ENCODE measurements around the gene PTPRT. TPM values are rescaled to one million over a fixed set of nuclear protein-coding genes. Genes with fewer than 3 reads are reported as not detected.

PTPRT gene
- polyA plus RNA-seq, 3 donors, result 0.56 to 1.3 (median 0.62) TPM

GRCh38 chr20:42549496-42549895 lies 640.2 kb downstream of the PTPRT start:
- DNase-seq, result no peak

- no peak for DNase-seq
Observed at GRCh38 chr20:42544926-42545325, 644.8 kb downstream of the PTPRT start.

- no peak for DNase-seq
Observed at GRCh38 chr20:42532831-42533230, 656.9 kb downstream of the PTPRT start.

GRCh38 chr20:42531508-42531961 lies 658.2 kb downstream of the PTPRT start:
- no peak for DNase-seq

GRCh38 chr20:42530855-42531448 lies 658.8 kb downstream of the PTPRT start:
- peak; percentile 12 for DNase-seq

- DNase-seq, result no peak
Observed at GRCh38 chr20:42530191-42530590, 659.5 kb downstream of the PTPRT start.

GRCh38 chr20:42524058-42524457 lies 665.6 kb downstream of the PTPRT start:
- no peak for DNase-seq

GRCh38 chr20:42516692-42517091 lies 673.0 kb downstream of the PTPRT start:
- DNase-seq, result no peak

- DNase-seq, result no peak
Observed at GRCh38 chr20:42510686-42511085, 679.0 kb downstream of the PTPRT start.

- no peak for DNase-seq
Observed at GRCh38 chr20:42507874-42508273, 681.8 kb downstream of the PTPRT start.

GRCh38 chr20:42506397-42506796 lies 683.3 kb downstream of the PTPRT start:
- no peak for DNase-seq

GRCh38 chr20:42502591-42502990 lies 687.1 kb downstream of the PTPRT start:
- no peak for DNase-seq

GRCh38 chr20:42496595-42496994 lies 693.1 kb downstream of the PTPRT start:
- DNase-seq, result no peak

- DNase-seq, result no peak
Observed at GRCh38 chr20:42494290-42494689, 695.4 kb downstream of the PTPRT start.

GRCh38 chr20:42493001-42493400 lies 696.7 kb downstream of the PTPRT start:
- no peak for DNase-seq

- DNase-seq, result no peak
Observed at GRCh38 chr20:42492290-42492689, 697.4 kb downstream of the PTPRT start.

- peak; percentile 43 for DNase-seq
Observed at GRCh38 chr20:42485556-42485955, 704.1 kb downstream of the PTPRT start.

- DNase-seq, result no peak
Observed at GRCh38 chr20:42484790-42485375, 704.8 kb downstream of the PTPRT start.

- DNase-seq, result no peak
Observed at GRCh38 chr20:42484335-42484734, 705.4 kb downstream of the PTPRT start.

GRCh38 chr20:42483730-42484303 lies 705.9 kb downstream of the PTPRT start:
- no peak for DNase-seq

GRCh38 chr20:42482808-42483207 lies 706.9 kb downstream of the PTPRT start:
- DNase-seq, result no peak

- DNase-seq, result no peak
Observed at GRCh38 chr20:42475773-42476172, 713.9 kb downstream of the PTPRT start.

- no peak for DNase-seq
Observed at GRCh38 chr20:42474646-42475045, 715.1 kb downstream of the PTPRT start.

- DNase-seq, result no peak
Observed at GRCh38 chr20:42472198-42472597, 717.5 kb downstream of the PTPRT start.

Measured in renal pelvis (tissue), 4 donors.